Ishikawa (cell line): ENCODE results near the gene ATP1B3.

ENCODE experiments used
- CEBPB ChIP-seq: IDR thresholded peaks from 2 replicates; pipeline ENCODE4 v1.6.1; 2012
- EGR1 ChIP-seq: IDR thresholded peaks from 2 replicates; pipeline ENCODE4 v1.6.1; 2012
- EP300 ChIP-seq: IDR thresholded peaks from 2 replicates; pipeline ENCODE4 v1.6.1; 2012; ENCODE audit warnings: borderline replicate concordance
- FOXM1 ChIP-seq: IDR thresholded peaks from 2 replicates; pipeline ENCODE4 v1.6.1; 2012; ENCODE audit warnings: low read depth, borderline replicate concordance
- MAX ChIP-seq: IDR thresholded peaks from 2 replicates; pipeline ENCODE4 v1.6.1; 2012
- NFIC ChIP-seq: IDR thresholded peaks from 2 replicates; pipeline ENCODE4 v1.6.1; 2012
- RAD21 ChIP-seq: IDR thresholded peaks from 2 replicates; pipeline ENCODE4 v1.6.1; 2012; ENCODE audit warnings: low read depth
- REST ChIP-seq: IDR thresholded peaks from 2 replicates; pipeline ENCODE4 v1.6.1; 2012; ENCODE audit warnings: low read depth, mild to moderate bottlenecking
- TAF1 ChIP-seq: IDR thresholded peaks from 2 replicates; pipeline ENCODE4 v1.6.1; 2012; ENCODE audit warnings: low read depth, mild to moderate bottlenecking
- TCF12 ChIP-seq: IDR thresholded peaks from 2 replicates; pipeline ENCODE4 v1.6.1; 2012; ENCODE audit warnings: low read depth
- USF1 ChIP-seq: IDR thresholded peaks from 2 replicates; pipeline ENCODE4 v1.6.1; 2012
- YY1 ChIP-seq: IDR thresholded peaks from 2 replicates; pipeline ENCODE4 v1.6.1; 2012; ENCODE audit warnings: low read depth
- ZBTB7A ChIP-seq: IDR thresholded peaks from 2 replicates; pipeline ENCODE4 v1.6.1; 2012; ENCODE audit warnings: low read depth

GRCh38 chr3:141926929-141927328 lies 50.5 kb downstream of the ATP1B3 start:
- TF ChIP-seq EP300 (no peak), ZBTB7A (no peak), TCF12 (no peak), TAF1 (no peak), YY1 (no peak), EGR1 (no peak), FOXM1 (no peak), CEBPB (no peak), REST (no peak), RAD21 (no peak), MAX (no peak), NFIC (no peak), USF1 (no peak)
